K562 (cell line): ENCODE data around the gene DYNLT4. TPM values are rescaled to one million over a fixed set of nuclear protein-coding genes. Genes with fewer than 3 reads are reported as not detected.

Experiments
- BCL6 ChIP-seq: fragments of 250-450 bp; sonication (Bioruptor Pico); IDR thresholded peaks from 2 replicates; pipeline ENCODE4 v1.4.0; 2020
- BRF1 ChIP-seq: IDR thresholded peaks from 3 replicates; pipeline ENCODE4 v1.6.1; 2011; ENCODE audit warnings: borderline replicate concordance, mild to moderate bottlenecking; ENCODE audit not compliant: insufficient read length; ENCODE audit errors: extremely low read depth
- CHD1 ChIP-seq: fragments of 200-600 bp; sonication (generic); IDR thresholded peaks from one replicate; pipeline ENCODE4 v1.6.1; 2012; ENCODE audit warnings: mild to moderate bottlenecking, moderate library complexity, low read length, inconsistent platforms
- FOXJ2 ChIP-seq: fragments of 200-800 bp; sonication (Bioruptor generic); IDR thresholded peaks from 2 replicates; pipeline ENCODE4 v1.6.1; 2016; ENCODE audit warnings: missing genetic modification characterization, missing compliant biosample characterization
- GABPB1 ChIP-seq: sonication (generic); formaldehyde crosslinking; IDR thresholded peaks from 2 replicates; pipeline ENCODE4 v1.8.0; 2022; ENCODE audit warnings: mild to moderate bottlenecking, missing genetic modification reagents
- HDGF ChIP-seq: fragments of 450-650 bp; IDR thresholded peaks from 2 replicates; pipeline ENCODE4 v1.6.1; 2016
- KDM4B ChIP-seq, 2 experiments: fragments of 450-650 bp in 1 of 2; sonication (generic) in 1 of 2; IDR thresholded peaks; 2 replicates each; pipeline ENCODE4 v1.6.1; 2016 to 2017; ENCODE audit warnings: borderline replicate concordance in 2 of 2, antibody characterized with exemption in 1 of 2, low read depth in 1 of 2, mild to moderate bottlenecking in 1 of 2
- KLF13 ChIP-seq: fragments of 450-650 bp; IDR thresholded peaks from 2 replicates; pipeline ENCODE4 v1.6.1; 2016; ENCODE audit warnings: missing genetic modification characterization, low read depth, mild to moderate bottlenecking, missing compliant biosample characterization, moderate library complexity, borderline replicate concordance
- KLF16 ChIP-seq: IDR thresholded peaks from 2 replicates; pipeline ENCODE4 v1.6.1; 2016; ENCODE audit warnings: antibody characterized with exemption
- MAZ ChIP-seq, 2 experiments: fragments of 450-650 bp in 1 of 2; sonication (generic) in 1 of 2; formaldehyde crosslinking; IDR thresholded peaks in 1 of 2; conservative IDR thresholded peaks in 1 of 2; 2 replicates each; pipeline versions ENCODE4 v1.4.0 to v1.5.0; 2020; ENCODE audit warnings: mild to moderate bottlenecking in 1 of 2, missing genetic modification reagents in 1 of 2
- NCOA1 ChIP-seq: fragments of 450-650 bp; IDR thresholded peaks from 2 replicates; pipeline ENCODE4 v1.6.1; 2016; ENCODE audit warnings: low read depth
- PATZ1 ChIP-seq: fragments of 250-450 bp; sonication (Bioruptor Pico); IDR thresholded peaks from 2 replicates; pipeline ENCODE4 v1.5.0; 2020; ENCODE audit warnings: mild to moderate bottlenecking, borderline replicate concordance
- RBFOX2 ChIP-seq: fragments of 200-400 bp; formaldehyde crosslinking; IDR thresholded peaks from 2 replicates; pipeline ENCODE4 v1.6.1; 2017; ENCODE audit warnings: low read depth, mild to moderate bottlenecking, low read length, moderate library complexity
- SREBF2 ChIP-seq: sonication (generic); formaldehyde crosslinking; IDR thresholded peaks from 2 replicates; pipeline ENCODE4 v1.4.0; 2020; ENCODE audit warnings: mild to moderate bottlenecking, missing genetic modification reagents
- TCF7L2 ChIP-seq: fragments of 150-350 bp; IDR thresholded peaks from 2 replicates; pipeline ENCODE4 v1.6.1; 2016; ENCODE audit warnings: low read depth, mild to moderate bottlenecking, low read length, moderate library complexity
- WHSC1 ChIP-seq: IDR thresholded peaks from one replicate; pipeline ENCODE4 v1.6.1; 2012; ENCODE audit warnings: low read length, control low read depth, inconsistent platforms
- ZNF407 ChIP-seq: fragments of 450-650 bp; IDR thresholded peaks from 2 replicates; pipeline ENCODE4 v1.6.1; 2016; ENCODE audit warnings: low read depth
- ZNF778 ChIP-seq: fragments of 450-650 bp; formaldehyde crosslinking; IDR thresholded peaks from 2 replicates; pipeline ENCODE4 v1.4.0; 2020; ENCODE audit warnings: mild to moderate bottlenecking, moderate library complexity
- polyA plus RNA-seq, 8 experiments: library from polyadenylated mRNA; depleted of rRNA in 4 of 8; stranded (reverse) in 5 of 8; unstranded in 3 of 8; fragments of >200 nt; fragmentation: Nextera tagmentation in 2 of 8; fragmentation: Illumina TruSeq in 1 of 8; extraction: Ambion mirVana in 2 of 8; extraction: Trizol in 1 of 8; gene quantifications; 2 replicates each; pipeline versions ENCODE4 v1.2.1 to v1.2.3, GENCODE V29; 2011 to 2014; ENCODE audit warnings: inconsistent platforms in 1 of 8, missing spikeins in 1 of 8
- total RNA-seq, 7 experiments: library from RNA; depleted of rRNA in 6 of 7; stranded (reverse); fragments of >200 nt in 6 of 7; fragmentation: Illumina TruSeq in 2 of 7; extraction: Trizol in 2 of 7; gene quantifications; 2 replicates each; pipeline versions ENCODE4 v1.2.1 to v1.2.3, GENCODE V29; 2011 to 2021; ENCODE audit warnings: low replicate concordance in 1 of 7

Gene DYNLT4
- total and polyA plus RNA-seq, 9 of the 15 experiments (the other 6 are each of a cell fraction or from before 2014, with no cell fraction given): 0.29 to 0.73 TPM; not detected in 7

DNA sequence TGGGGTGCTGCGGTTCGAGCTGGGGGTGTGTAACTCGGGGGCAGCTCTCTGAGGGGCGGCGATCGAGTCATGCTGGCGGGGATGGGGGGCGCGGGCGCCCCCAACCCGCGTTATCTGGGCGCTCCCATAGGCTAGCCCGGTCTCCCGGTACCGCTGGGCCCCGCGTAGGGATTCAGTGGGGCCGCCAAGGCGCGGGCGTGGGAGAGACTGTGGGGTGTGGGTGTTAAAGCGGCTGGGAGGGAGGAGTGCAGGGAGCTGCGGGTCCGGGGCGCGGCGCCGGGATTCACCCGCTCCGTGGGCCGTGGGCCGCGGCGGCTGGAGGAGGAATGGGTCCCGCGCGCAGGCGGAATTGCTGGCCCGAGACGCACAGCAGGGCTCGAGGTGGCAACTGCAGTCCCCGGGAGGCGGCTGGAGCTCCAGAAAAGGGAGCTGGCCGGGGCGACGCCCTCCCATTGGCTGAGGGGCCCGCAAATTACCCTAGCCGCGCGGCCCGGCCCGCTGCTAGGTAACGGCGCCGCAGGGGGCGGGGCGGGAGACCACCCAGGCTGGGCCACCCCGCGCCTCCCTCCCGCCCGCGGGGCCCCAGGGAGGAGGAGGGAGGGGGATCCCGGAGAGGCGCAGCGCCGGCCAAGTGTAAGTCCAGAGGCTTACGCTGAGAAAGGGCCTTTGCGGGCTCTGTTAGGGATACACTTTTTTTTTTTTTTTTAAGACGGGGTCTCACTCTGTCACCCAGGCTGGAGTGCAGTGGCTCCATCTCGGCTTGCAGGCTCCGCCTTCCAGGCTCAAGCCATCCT, 35.9 kb upstream of the DYNLT4 start, which contains the start of gene PTCH2 (continued):
- no peak for TF ChIP-seq KDM4B (IDR thresholded peaks at IDR 0.05; ENCODE audit: borderline replicate concordance in 2 of 2, low read depth in 1 of 2)
- TF ChIP-seq SREBF2 (CRISPR knock-in tag): no peak
- peak; percentile 42 to 76 for TF ChIP-seq MAZ (CRISPR knock-in tag; conservative IDR thresholded peaks at IDR 0.05 in 1 of 2, IDR thresholded peaks at IDR 0.05 in 1 of 2)
- TF ChIP-seq BRF1: no peak
- TF ChIP-seq KLF13: no peak
- no peak for TF ChIP-seq ZNF778 (CRISPR knock-in tag)
- TF ChIP-seq BCL6 (CRISPR knock-in tag): no peak
- TF ChIP-seq GABPB1 (CRISPR knock-in tag): peak; percentile 51; the same call in 1 of the 2 replicates
- TF ChIP-seq CHD1: no peak
- TF ChIP-seq HDGF: no peak
- no peak for TF ChIP-seq KLF16
- peak; percentile 77 for TF ChIP-seq RBFOX2
- no peak for TF ChIP-seq FOXJ2 (tag)
- TF ChIP-seq NCOA1: 0 out of 2 replicates have a peak, but pooled peaks have one; percentile 8
- TF ChIP-seq WHSC1: no peak
- no peak for TF ChIP-seq TCF7L2
- no peak for TF ChIP-seq PATZ1 (CRISPR knock-in tag)
- TF ChIP-seq ZNF407: no peak
